ENCODE data around the gene ATAT1.

Gene ATAT1

GRCh38 chr6:30686009-30686907 lies 59.6 kb downstream of the ATAT1 start, which contains the start of gene PPP1R18:
TSS of gene PPP1R18 (minus strand) at chr6:30686645. CDS start at chr6:30686018, 627 bp downstream.
- DNase-seq (peak; percentile 63 to 70 (median 64)), ATAC-seq (replicated peaks) (peak; percentile 55)
- no peaks in the 10 kb centered on the region for H3K27me3 Mint-ChIP-seq
- H3K4me3 Mint-ChIP-seq = peak within 1 kb of the TSS; percentile 87 to 97
- peaks cover 37% of the 10 kb centered on the region for H3K36me3 Mint-ChIP-seq (ENCODE audit: insufficient read depth)
- H3K4me1 Mint-ChIP-seq (ENCODE audit: low read depth in 2 of 2) = peaks cover 54 to 76% of the 10 kb centered on the region in 2 donors
- peak within 1 kb of the TSS; percentile 96 to 98 for H3K27ac Mint-ChIP-seq
- no peaks in the 10 kb centered on the region for H3K9me3 Mint-ChIP-seq

- no peaks in the 10 kb centered on the region for H3K27me3 Mint-ChIP-seq
- peak overlapping the region; percentile 87 to 97 for H3K4me3 Mint-ChIP-seq
- ATAC-seq (replicated peaks) (peak; percentile 19), DNase-seq (peak; percentile 48 to 49 (median 48))
- H3K9me3 Mint-ChIP-seq = no peaks in the 10 kb centered on the region
- H3K27ac Mint-ChIP-seq = peak overlapping the region; percentile 96 to 98
- H3K36me3 Mint-ChIP-seq (ENCODE audit: insufficient read depth) = peaks cover 29% of the 10 kb centered on the region
- peaks cover 49 to 71% of the 10 kb centered on the region in 2 donors for H3K4me1 Mint-ChIP-seq (ENCODE audit: low read depth in 2 of 2)
These were observed 60.4 kb downstream of the ATAT1 start for GRCh38 chr6:30686908-30687658.

GRCh38 chr6:30687659-30688431 lies 61.2 kb downstream of the ATAT1 start:
- H3K36me3 Mint-ChIP-seq (ENCODE audit: insufficient read depth) = peaks cover 24% of the 10 kb centered on the region
- DNase-seq = no peak
- no peak for ATAC-seq (replicated peaks)

GRCh38 chr6:30688569-30688968 lies 61.9 kb downstream of the ATAT1 start:
- no peaks in the 10 kb centered on the region for H3K9me3 Mint-ChIP-seq
- H3K4me3 Mint-ChIP-seq = peak overlapping the region; percentile 87 to 97
- ATAC-seq (replicated peaks) (no peak), DNase-seq (no peak)
- H3K27me3 Mint-ChIP-seq = no peaks in the 10 kb centered on the region
- H3K27ac Mint-ChIP-seq = peak overlapping the region; percentile 96 to 98
- peaks cover 18% of the 10 kb centered on the region for H3K36me3 Mint-ChIP-seq (ENCODE audit: insufficient read depth)
- H3K4me1 Mint-ChIP-seq (ENCODE audit: low read depth in 2 of 2) = peaks cover 41 to 61% of the 10 kb centered on the region in 2 donors

More at GRCh38 chr6:30687659-30688431, 61.2 kb downstream of the ATAT1 start:
- Mint-ChIP-seq H3K27ac (peak overlapping the region; percentile 96 to 98), H3K4me3 (peak overlapping the region; percentile 87 to 97), H3K27me3 (no peaks in the 10 kb centered on the region), H3K4me1 (ENCODE audit: low read depth in 2 of 2) (peaks cover 44 to 63% of the 10 kb centered on the region in 2 donors), H3K9me3 (no peaks in the 10 kb centered on the region)

DNA sequence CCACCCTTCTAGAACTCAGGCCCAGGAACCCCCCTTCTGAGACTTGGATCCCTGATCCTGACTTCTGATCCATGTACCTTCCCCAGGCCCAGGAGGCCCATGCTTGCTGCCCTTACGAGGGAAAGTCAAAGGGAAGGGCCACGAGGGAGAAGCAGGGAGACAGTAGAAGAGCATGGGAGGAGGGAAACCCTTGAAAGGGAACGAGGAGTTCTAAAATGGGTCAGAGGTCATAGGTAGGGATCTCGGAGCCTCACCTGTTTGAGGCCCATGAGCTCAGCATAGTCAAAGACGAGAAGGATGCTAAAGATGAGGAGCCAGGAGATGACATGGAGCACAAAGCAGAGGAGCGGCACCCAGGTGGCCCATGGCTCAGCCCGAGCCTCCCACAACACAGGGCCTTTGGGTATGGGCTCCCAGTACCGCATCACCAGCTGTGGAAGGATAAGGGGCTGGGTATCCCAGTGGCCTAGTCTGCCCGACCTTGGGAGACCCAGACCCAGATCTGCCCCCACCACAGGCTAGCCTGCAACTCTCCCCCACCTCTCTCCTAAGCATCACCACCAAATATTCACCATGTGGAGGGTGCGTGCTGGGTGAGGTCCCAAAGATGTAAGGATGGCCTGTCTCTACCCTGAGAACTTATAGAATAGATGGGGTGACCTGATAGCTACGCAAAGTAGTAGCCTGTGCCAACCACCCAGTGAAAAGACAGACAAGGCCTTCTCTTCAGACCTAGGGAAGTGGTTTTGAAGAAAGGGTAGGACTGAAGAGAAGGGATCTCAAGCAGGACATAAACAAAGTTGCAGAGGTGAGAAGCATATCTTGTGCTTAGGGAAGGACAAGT lies 62.6 kb downstream of the ATAT1 start:
- peaks cover 41 to 57% of the 10 kb centered on the region in 2 donors for H3K4me1 Mint-ChIP-seq (ENCODE audit: low read depth in 2 of 2)
- ATAC-seq (replicated peaks) = no peak
- peak overlapping the region; percentile 76 to 97 for H3K4me3 Mint-ChIP-seq
- H3K27ac Mint-ChIP-seq = peak overlapping the region; percentile 96 to 98
- no peaks in the 10 kb centered on the region for H3K9me3 Mint-ChIP-seq
- no peak for DNase-seq
- peaks cover 19% of the 10 kb centered on the region for H3K36me3 Mint-ChIP-seq (ENCODE audit: insufficient read depth)
- H3K27me3 Mint-ChIP-seq = no peaks in the 10 kb centered on the region

DNA sequence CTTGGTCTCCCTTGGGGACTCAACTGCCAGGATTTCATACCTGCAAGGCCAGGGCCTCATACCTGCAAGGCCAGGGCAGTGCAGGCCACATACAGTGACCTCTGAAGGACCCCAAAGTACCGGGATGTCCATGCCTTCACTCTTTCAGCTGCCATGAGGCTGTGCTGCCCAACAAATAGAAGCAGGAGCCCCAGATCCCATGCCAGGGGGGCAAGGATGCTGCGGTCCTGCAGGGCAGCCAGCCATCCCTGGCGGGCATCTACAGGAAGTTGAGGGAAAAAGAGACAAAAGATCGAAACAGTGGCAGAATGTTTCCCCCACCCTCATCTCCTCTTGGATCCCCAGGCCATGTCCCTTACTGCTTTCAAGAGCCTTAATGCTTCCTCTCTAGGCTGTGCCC lies 63.3 kb downstream of the ATAT1 start:
- ATAC-seq (replicated peaks) (no peak), DNase-seq (no peak)
- H3K4me3 Mint-ChIP-seq = peak overlapping the region; percentile 76 to 97
- no peaks in the 10 kb centered on the region for H3K27me3 Mint-ChIP-seq
- H3K27ac Mint-ChIP-seq = peak overlapping the region; percentile 96 to 98
- H3K36me3 Mint-ChIP-seq (ENCODE audit: insufficient read depth) = peaks cover 18% of the 10 kb centered on the region
- peaks cover 39 to 53% of the 10 kb centered on the region in 2 donors for H3K4me1 Mint-ChIP-seq (ENCODE audit: low read depth in 2 of 2)
- H3K9me3 Mint-ChIP-seq = no peaks in the 10 kb centered on the region

GRCh38 chr6:30690403-30691207 lies 63.9 kb downstream of the ATAT1 start, which contains the start of gene NRM:
TSS of gene NRM (minus strand) at chr6:30690984. CDS start at chr6:30690974, 10 bp downstream.
- H3K27me3 Mint-ChIP-seq = no peaks in the 10 kb centered on the region

DNA sequence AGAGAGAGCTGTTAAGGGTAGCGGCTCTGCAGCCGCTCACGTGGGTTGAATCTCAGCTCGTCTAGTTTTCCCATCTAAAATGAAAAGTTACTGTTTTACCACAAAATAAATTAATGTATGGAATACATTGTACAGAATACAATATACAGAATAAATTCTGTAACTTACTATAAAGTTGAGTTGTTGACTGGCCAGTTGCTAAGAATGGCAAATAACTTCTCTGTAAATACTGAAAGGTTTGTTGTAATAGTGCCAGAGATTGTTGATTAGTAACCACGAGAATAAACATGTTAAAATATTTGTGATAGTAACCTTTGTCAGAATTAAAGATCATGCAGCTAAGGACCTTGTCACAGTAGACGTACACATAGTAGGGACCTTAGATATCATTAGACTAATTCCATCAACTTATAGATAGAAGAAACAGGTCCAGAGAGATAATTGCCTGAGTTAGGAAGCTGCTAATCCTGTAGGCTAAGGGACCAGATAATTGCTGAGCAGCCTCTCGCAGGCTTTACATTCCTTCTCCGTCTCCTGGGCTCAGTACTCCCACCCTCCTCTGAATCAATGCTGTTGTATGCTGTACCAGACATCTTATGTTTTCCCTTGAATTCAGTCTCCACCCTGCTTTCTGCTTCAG lies 64.7 kb downstream of the ATAT1 start:
- peaks cover 10% of the 10 kb centered on the region for H3K36me3 Mint-ChIP-seq (ENCODE audit: insufficient read depth)
- no peaks in the 10 kb centered on the region for H3K27me3 Mint-ChIP-seq
- H3K4me1 Mint-ChIP-seq (ENCODE audit: low read depth in 2 of 2) = peaks cover 32 to 40% of the 10 kb centered on the region in 2 donors
- peak overlapping the region; percentile 96 to 98 for H3K27ac Mint-ChIP-seq
- H3K4me3 Mint-ChIP-seq = peak overlapping the region; percentile 76 to 97
- ATAC-seq (replicated peaks) = no peak
- DNase-seq = no peak
- H3K9me3 Mint-ChIP-seq = no peaks in the 10 kb centered on the region

More at GRCh38 chr6:30690403-30691207, 63.9 kb downstream of the ATAT1 start, which contains the start of gene NRM:
- peak within 1 kb of the TSS; percentile 96 to 98 for H3K27ac Mint-ChIP-seq
- ATAC-seq (replicated peaks) (peak; percentile 21), DNase-seq (peak; percentile 30 to 41 (median 36))
- H3K4me1 Mint-ChIP-seq (ENCODE audit: low read depth in 2 of 2) = peaks cover 33 to 47% of the 10 kb centered on the region in 2 donors
- H3K4me3 Mint-ChIP-seq = peak within 1 kb of the TSS; percentile 76 to 97
- no peaks in the 10 kb centered on the region for H3K9me3 Mint-ChIP-seq
- peaks cover 11% of the 10 kb centered on the region for H3K36me3 Mint-ChIP-seq (ENCODE audit: insufficient read depth)

Data from effector memory CD8-positive, alpha-beta T cell (primary cell).